ENCODE results near the gene ZDHHC12. TPM values are rescaled to one million over a fixed set of nuclear protein-coding genes. Genes with fewer than 3 reads are reported as not detected.

ZDHHC12 gene
- polyA plus RNA-seq, 2 of the 4 experiments (the other 2 are of a cell fraction): 37.6 to 75.7 TPM

- DNase-seq (ENCODE audit: low read depth in 1 of 2, low spot score in 1 of 2) (no peak), ATAC-seq (no peak), FAIRE-seq (no peak)
- Histone ChIP-seq H3K27ac (no peak overlapping the region), H3K4me2 (no peak overlapping the region), H3K4me1 (peaks cover 4% of the 10 kb centered on the region; the same call in 2 of the 3 replicates), H3K4me3 (no peak overlapping the region), H3K9me3 (no peaks in the 10 kb centered on the region)
- CTCF ChIA-PET: interaction anchor here (0.6 to 1.6 kb wide), 2 partner anchors 26 to 64 kb away, joined by 3 to 4 read pairs; partner anchors contain the start of gene PKN3
- POLR2A ChIA-PET: no interaction called here
- TF ChIP-seq NPAS2 (CRISPR knock-in tag; IDR thresholded peaks at IDR 0.05; ENCODE audit: borderline replicate concordance) (no peak), CEBPB (IDR thresholded peaks at IDR 0.05) (no peak), KDM5A (IDR thresholded peaks at IDR 0.05) (no peak), HOXA7 (CRISPR knock-in tag; IDR thresholded peaks at IDR 0.05) (no peak), CHD4 (IDR thresholded peaks at IDR 0.05; ENCODE audit: borderline replicate concordance) (no peak), RARB (CRISPR knock-in tag; IDR thresholded peaks at IDR 0.05) (no peak), NR3C1 (IDR thresholded peaks at IDR 0.05) (no peak), HOXB13 (CRISPR knock-in tag; IDR thresholded peaks at IDR 0.05; ENCODE audit: low read depth) (no peak), SREBF2 (IDR thresholded peaks at IDR 0.05) (no peak), RCOR1 (IDR thresholded peaks at IDR 0.05; ENCODE audit: low read depth, low read length) (no peak), GATA3 (IDR thresholded peaks at IDR 0.05; ENCODE audit: borderline replicate concordance) (no peak), MAX (IDR thresholded peaks at IDR 0.05) (no peak), EHF (CRISPR knock-in tag; IDR thresholded peaks at IDR 0.05) (no peak)
- TF ChIP-seq, protein P1, sequence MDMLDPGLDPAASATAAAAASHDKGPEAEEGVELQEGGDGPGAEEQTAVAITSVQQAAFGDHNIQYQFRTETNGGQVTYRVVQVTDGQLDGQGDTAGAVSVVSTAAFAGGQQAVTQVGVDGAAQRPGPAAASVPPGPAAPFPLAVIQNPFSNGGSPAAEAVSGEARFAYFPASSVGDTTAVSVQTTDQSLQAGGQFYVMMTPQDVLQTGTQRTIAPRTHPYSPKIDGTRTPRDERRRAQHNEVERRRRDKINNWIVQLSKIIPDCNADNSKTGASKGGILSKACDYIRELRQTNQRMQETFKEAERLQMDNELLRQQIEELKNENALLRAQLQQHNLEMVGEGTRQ (IDR thresholded peaks at IDR 0.05): no peak
- TF ChIP-seq, protein P2, sequence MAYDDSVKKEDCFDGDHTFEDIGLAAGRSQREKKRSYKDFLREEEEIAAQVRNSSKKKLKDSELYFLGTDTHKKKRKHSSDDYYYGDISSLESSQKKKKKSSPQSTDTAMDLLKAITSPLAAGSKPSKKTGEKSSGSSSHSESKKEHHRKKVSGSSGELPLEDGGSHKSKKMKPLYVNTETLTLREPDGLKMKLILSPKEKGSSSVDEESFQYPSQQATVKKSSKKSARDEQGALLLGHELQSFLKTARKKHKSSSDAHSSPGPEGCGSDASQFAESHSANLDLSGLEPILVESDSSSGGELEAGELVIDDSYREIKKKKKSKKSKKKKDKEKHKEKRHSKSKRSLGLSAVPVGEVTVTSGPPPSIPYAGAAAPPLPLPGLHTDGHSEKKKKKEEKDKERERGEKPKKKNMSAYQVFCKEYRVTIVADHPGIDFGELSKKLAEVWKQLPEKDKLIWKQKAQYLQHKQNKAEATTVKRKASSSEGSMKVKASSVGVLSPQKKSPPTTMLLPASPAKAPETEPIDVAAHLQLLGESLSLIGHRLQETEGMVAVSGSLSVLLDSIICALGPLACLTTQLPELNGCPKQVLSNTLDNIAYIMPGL (CRISPR knock-in tag; IDR thresholded peaks at IDR 0.05; ENCODE audit: borderline replicate concordance): no peak
- 67% methylated on average over 7 of the region's 7 CpGs for WGBS (ENCODE audit: missing lambda C conversion rate)
These were observed 4.4 kb upstream of the ZDHHC12 start for GRCh38 chr9:128728298-128728697.

DNA sequence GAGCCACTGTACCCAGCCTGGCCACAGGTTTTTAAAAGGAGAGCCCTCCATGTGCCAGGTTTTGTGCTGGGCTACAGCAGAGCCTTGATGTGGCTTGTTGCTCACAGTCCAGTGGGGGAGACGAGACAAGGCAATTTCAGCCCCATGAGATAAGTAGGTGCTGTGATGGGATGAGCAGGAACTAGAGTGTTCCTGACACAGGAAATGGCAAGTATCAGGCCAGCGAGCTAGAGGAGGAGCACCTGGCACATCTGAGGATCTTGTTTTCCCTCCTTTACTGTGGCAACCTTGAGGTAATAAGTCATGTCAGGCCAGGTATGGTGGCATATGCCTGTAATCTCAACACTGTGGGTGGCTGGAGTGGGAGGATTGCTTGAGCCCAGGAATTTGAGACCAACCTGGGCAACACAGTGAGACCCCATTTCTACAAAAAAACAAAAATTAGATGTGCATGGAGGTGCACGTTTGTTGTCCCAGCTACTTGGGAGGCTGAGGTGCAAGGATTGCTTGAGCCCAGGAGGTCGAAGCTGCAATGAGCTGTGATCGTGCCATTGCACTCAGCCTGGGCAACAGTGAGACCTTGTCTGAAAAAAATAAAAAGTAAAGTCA, 3.8 kb upstream of the ZDHHC12 start:
- TF ChIP-seq CTCF (IDR thresholded peaks at IDR 0.05): no peak
- TF ChIP-seq RCOR1 (IDR thresholded peaks at IDR 0.05; ENCODE audit: low read depth, low read length): no peak
- TF ChIP-seq, protein P2 (CRISPR knock-in tag; IDR thresholded peaks at IDR 0.05; ENCODE audit: borderline replicate concordance): no peak
- no peak for TF ChIP-seq RAD21 (conservative IDR thresholded peaks at IDR 0.05 in 1 of 2, IDR thresholded peaks at IDR 0.05 in 1 of 2)
- TF ChIP-seq POLR2AphosphoS2 (conservative IDR thresholded peaks at IDR 0.05; ENCODE audit: low read length): no peak
- TF ChIP-seq, protein P3, sequence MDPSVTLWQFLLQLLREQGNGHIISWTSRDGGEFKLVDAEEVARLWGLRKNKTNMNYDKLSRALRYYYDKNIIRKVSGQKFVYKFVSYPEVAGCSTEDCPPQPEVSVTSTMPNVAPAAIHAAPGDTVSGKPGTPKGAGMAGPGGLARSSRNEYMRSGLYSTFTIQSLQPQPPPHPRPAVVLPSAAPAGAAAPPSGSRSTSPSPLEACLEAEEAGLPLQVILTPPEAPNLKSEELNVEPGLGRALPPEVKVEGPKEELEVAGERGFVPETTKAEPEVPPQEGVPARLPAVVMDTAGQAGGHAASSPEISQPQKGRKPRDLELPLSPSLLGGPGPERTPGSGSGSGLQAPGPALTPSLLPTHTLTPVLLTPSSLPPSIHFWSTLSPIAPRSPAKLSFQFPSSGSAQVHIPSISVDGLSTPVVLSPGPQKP (IDR thresholded peaks at IDR 0.05; ENCODE audit: low read depth, low read length): no peak
- no peak for TF ChIP-seq HOXB13 (CRISPR knock-in tag; IDR thresholded peaks at IDR 0.05; ENCODE audit: low read depth)
- TF ChIP-seq, protein P4, sequence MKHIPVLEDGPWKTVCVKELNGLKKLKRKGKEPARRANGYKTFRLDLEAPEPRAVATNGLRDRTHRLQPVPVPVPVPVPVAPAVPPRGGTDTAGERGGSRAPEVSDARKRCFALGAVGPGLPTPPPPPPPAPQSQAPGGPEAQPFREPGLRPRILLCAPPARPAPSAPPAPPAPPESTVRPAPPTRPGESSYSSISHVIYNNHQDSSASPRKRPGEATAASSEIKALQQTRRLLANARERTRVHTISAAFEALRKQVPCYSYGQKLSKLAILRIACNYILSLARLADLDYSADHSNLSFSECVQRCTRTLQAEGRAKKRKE (CRISPR knock-in tag; IDR thresholded peaks at IDR 0.05; ENCODE audit: low read depth): no peak
- no peak for TF ChIP-seq NR3C1 (IDR thresholded peaks at IDR 0.05)
- no peak for TF ChIP-seq EHF (CRISPR knock-in tag; IDR thresholded peaks at IDR 0.05)
- TF ChIP-seq CHD4 (IDR thresholded peaks at IDR 0.05; ENCODE audit: borderline replicate concordance): no peak
- 94% methylated on average over 5 of the region's 5 CpGs for WGBS (ENCODE audit: missing lambda C conversion rate)
- no peak overlapping the region for H3K4me2 ChIP-seq
- no peak overlapping the region for H3K4me3 ChIP-seq
- peaks cover 10% of the 10 kb centered on the region for H3K4me1 ChIP-seq
- CTCF ChIA-PET: interaction anchor here (1.6 to 3.4 kb wide), 2 partner anchors 26 to 93 kb away, joined by 4 to 9 read pairs; partner anchors contain the start of gene PKN3
- DNase-seq (ENCODE audit: low read depth in 1 of 2, low spot score in 1 of 2): no peak
- no peak for FAIRE-seq
- no peak for ATAC-seq
- POLR2A ChIA-PET: no interaction called here
- H3K27ac ChIP-seq: no peak overlapping the region
- no peaks in the 10 kb centered on the region for H3K9me3 ChIP-seq
